H1 (cell line): ENCODE data around the gene IL6R. TPM values are rescaled to one million over a fixed set of nuclear protein-coding genes. Genes with fewer than 3 reads are reported as not detected.

Experiments used
- CTCF ChIA-PET: fragments of 300-600 bp; sonication (Branson Sonifier 250); formaldehyde crosslinking; loops from one replicate; lab custom pipeline; 2021; ENCODE audit not compliant: partially characterized antibody; lab: Charles Lee
- POLR2A ChIA-PET: fragments of 300-600 bp; sonication (Branson Sonifier 250); formaldehyde crosslinking; loops from one replicate; lab custom pipeline; 2021; ENCODE audit warnings: inconsistent platforms; ENCODE audit not compliant: partially characterized antibody; lab: Charles Lee
- DNase-seq, 2 experiments: peaks; one replicate each; pipeline versions ENCODE4 v3.0.0 to v3.0.0-alpha.2; 2010 to 2022; ENCODE audit warnings: low spot score in 2 of 2, low read depth in 1 of 2, mixed read lengths in 1 of 2
- FAIRE-seq: peaks from 2 replicates; lab custom pipeline; 2011; peaks lifted over from hg19 to GRCh38; lab: Jason Lieb, UNC
- H2AFZ ChIP-seq: 2 replicates; pipeline ENCODE4 v1.8.1; 2012; ENCODE audit warnings: low read length, inconsistent platforms
- H2AK5ac ChIP-seq: 2 replicates; pipeline ENCODE4 v1.6.1; 2013; ENCODE audit warnings: low read depth, low read length
- H2BK120ac ChIP-seq: replicated peaks from 2 replicates; pipeline ENCODE3; 2013; ENCODE audit warnings: low read depth, low read length, inconsistent platforms
- H2BK12ac ChIP-seq: 2 replicates; pipeline ENCODE4 v1.6.1; 2013; ENCODE audit warnings: low read depth, low read length
- H2BK15ac ChIP-seq: 2 replicates; pipeline ENCODE4 v1.6.1; 2013; ENCODE audit warnings: low read length
- H2BK20ac ChIP-seq: 2 replicates; pipeline ENCODE4 v1.6.1; 2013; ENCODE audit warnings: low read length
- H2BK5ac ChIP-seq: 2 replicates; pipeline ENCODE4 v1.6.1; 2013; ENCODE audit warnings: low read depth, low read length
- H3K14ac ChIP-seq: 2 replicates; pipeline ENCODE4 v1.6.1; 2013; ENCODE audit warnings: inconsistent platforms; ENCODE audit not compliant: insufficient read length
- H3K18ac ChIP-seq: 2 replicates; pipeline ENCODE4 v1.6.1; 2013; ENCODE audit warnings: low read length; ENCODE audit errors: extremely low read depth
- H3K23ac ChIP-seq: 2 replicates; pipeline ENCODE4 v1.6.1; 2013; ENCODE audit warnings: inconsistent platforms; ENCODE audit not compliant: insufficient read length
- H3K23me2 ChIP-seq: 2 replicates; pipeline ENCODE4 v1.6.1; 2013; ENCODE audit warnings: low read depth, low read length
- H3K27ac ChIP-seq: 2 replicates; pipeline ENCODE4 v1.6.1; 2011; ENCODE audit warnings: low read depth, low read length, inconsistent platforms
- H3K27me3 ChIP-seq, 4 experiments: replicated peaks in 1 of 4; 1 replicate in 1 of 4; 2 replicates in 3 of 4; pipeline versions ENCODE4 v1.6.1 to v1.8.1; 2011 to 2013; ENCODE audit warnings: low read length in 3 of 4, mild to moderate bottlenecking in 3 of 4, inconsistent platforms in 2 of 4, mixed read lengths in 2 of 4, moderate library complexity in 1 of 4; ENCODE audit not compliant: control insufficient read depth in 3 of 4, insufficient read depth in 3 of 4; ENCODE audit errors: extremely low read depth in 1 of 4
- H3K36me3 ChIP-seq, 4 experiments: 2 replicates each; pipeline versions ENCODE4 v1.6.1 to v1.8.1; 2011 to 2013; ENCODE audit warnings: mild to moderate bottlenecking in 4 of 4, low read length in 3 of 4, moderate library complexity in 2 of 4, control low read depth in 1 of 4, inconsistent platforms in 1 of 4; ENCODE audit not compliant: insufficient read depth in 4 of 4, control insufficient read depth in 2 of 4
- H3K4ac ChIP-seq: replicated peaks from 2 replicates; pipeline ENCODE3; 2013; ENCODE audit warnings: low read length, low read depth, mixed read lengths, inconsistent platforms; ENCODE audit not compliant: insufficient read length
- H3K4me1 ChIP-seq, 4 experiments: replicated peaks in 1 of 4; 1 replicate in 1 of 4; 2 replicates in 3 of 4; pipeline versions ENCODE4 v1.6.1 to v1.8.1; 2011 to 2013; ENCODE audit warnings: low read length in 3 of 4, inconsistent platforms in 2 of 4, mixed read lengths in 1 of 4; ENCODE audit not compliant: insufficient read depth in 4 of 4, control insufficient read depth in 3 of 4
- H3K4me2 ChIP-seq, 2 experiments: 2 replicates each; pipeline versions ENCODE4 v1.6.1 to v1.8.1; 2011 to 2013; ENCODE audit warnings: low read depth in 2 of 2, low read length in 2 of 2, control low read depth in 1 of 2, inconsistent platforms in 1 of 2, mild to moderate bottlenecking in 1 of 2; ENCODE audit not compliant: insufficient read depth in 1 of 2
- H3K4me3 ChIP-seq, 4 experiments: fragments of 200-600, 300-600 bp in 1 of 4; sonication (generic), shearing (Covaris generic), sonication (Bioruptor Twin) in 1 of 4; 2 replicates each; pipeline versions ENCODE4 v1.5.1 to v1.8.1; 2011 to 2016; ENCODE audit warnings: low read length in 4 of 4, low read depth in 3 of 4, control low read depth in 2 of 4, inconsistent platforms in 2 of 4, mild to moderate bottlenecking in 2 of 4, mixed read lengths in 1 of 4, moderate library complexity in 1 of 4; ENCODE audit not compliant: insufficient read depth in 2 of 4; ENCODE audit errors: extremely low read depth in 1 of 4
- H3K56ac ChIP-seq: replicated peaks from 2 replicates; pipeline ENCODE3; 2013; ENCODE audit warnings: low read depth, mild to moderate bottlenecking, mixed read lengths, low read length, inconsistent platforms; ENCODE audit not compliant: insufficient read length
- H3K79me1 ChIP-seq: 2 replicates; pipeline ENCODE4 v1.6.1; 2013; ENCODE audit warnings: low read depth, low read length, control low read depth
- H3K79me2 ChIP-seq, 2 experiments: 2 replicates each; pipeline versions ENCODE4 v1.6.1 to v1.8.1; 2012 to 2013; ENCODE audit warnings: low read length in 2 of 2, mild to moderate bottlenecking in 2 of 2, inconsistent platforms in 1 of 2; ENCODE audit not compliant: insufficient read depth in 2 of 2, control insufficient read depth in 1 of 2
- H3K9ac ChIP-seq, 4 experiments: replicated peaks in 1 of 4; 1 replicate in 1 of 4; 2 replicates in 3 of 4; pipeline versions ENCODE4 v1.6.1 to v1.8.1; 2011 to 2013; ENCODE audit warnings: low read depth in 3 of 4, low read length in 3 of 4, control low read depth in 2 of 4, mild to moderate bottlenecking in 2 of 4, moderate library complexity in 2 of 4, inconsistent platforms in 1 of 4; ENCODE audit errors: extremely low read depth in 1 of 4
- H3K9me3 ChIP-seq, 2 experiments: 2 replicates each; pipeline versions ENCODE4 v1.6.1 to v1.8.1; 2012 to 2013; ENCODE audit warnings: mild to moderate bottlenecking in 2 of 2, moderate library complexity in 2 of 2, control low read depth in 1 of 2, inconsistent platforms in 1 of 2, low read depth in 1 of 2, low read length in 1 of 2, mixed read lengths in 1 of 2; ENCODE audit not compliant: insufficient read depth in 2 of 2
- H4K20me1 ChIP-seq, 2 experiments: replicated peaks in 1 of 2; 2 replicates each; pipeline versions ENCODE3 to v1.8.1; 2011 to 2013; ENCODE audit warnings: inconsistent platforms in 2 of 2, low read length in 2 of 2, mild to moderate bottlenecking in 1 of 2; ENCODE audit not compliant: insufficient read depth in 2 of 2, control insufficient read depth in 1 of 2
- H4K5ac ChIP-seq: 2 replicates; pipeline ENCODE4 v1.6.1; 2013; ENCODE audit warnings: low read length, low read depth, mixed read lengths, inconsistent platforms; ENCODE audit not compliant: insufficient read length
- H4K8ac ChIP-seq: 2 replicates; pipeline ENCODE4 v1.8.0; 2013; ENCODE audit warnings: mild to moderate bottlenecking, moderate library complexity, low read length, inconsistent platforms; ENCODE audit not compliant: insufficient read depth; ENCODE audit errors: extremely low read depth
- H4K91ac ChIP-seq: replicated peaks from 2 replicates; pipeline ENCODE3; 2013; ENCODE audit warnings: low read length, mixed read lengths, inconsistent platforms; ENCODE audit not compliant: insufficient read length
- CEBPB ChIP-seq: IDR thresholded peaks from 2 replicates; pipeline ENCODE4 v1.6.1; 2012; ENCODE audit warnings: low read depth, low read length
- CTBP2 ChIP-seq: IDR thresholded peaks from 2 replicates; pipeline ENCODE4 v1.7.0; 2011; ENCODE audit warnings: borderline replicate concordance, mild to moderate bottlenecking, moderate library complexity, mixed read lengths, low read length; ENCODE audit not compliant: insufficient read depth, insufficient read length
- WGBS, 2 experiments: shearing (Covaris generic) in 1 of 2; methylation state at CpG; one replicate each; pipeline versions ENCODE4 v1.1.6 to v1.1.7; 2013 to 2015; ENCODE audit warnings: low lambda C conversion rate in 2 of 2, mixed read lengths in 2 of 2, inconsistent platforms in 1 of 2, low coverage in 1 of 2, missing lambda C conversion rate in 1 of 2; ENCODE audit not compliant: insufficient replicate concordance in 2 of 2, insufficient coverage in 1 of 2, insufficient read length in 1 of 2; ENCODE audit errors: extremely low coverage in 1 of 2, missing lambda C conversion rate in 1 of 2; 5-methylcytosine and 5-hydroxymethylcytosine counted together
- polyA plus RNA-seq, 7 experiments: library from polyadenylated mRNA; depleted of rRNA in 3 of 7; stranded (reverse) in 5 of 7; unstranded in 2 of 7; fragments of >200 nt in 5 of 7; fragments of 200-250 nt in 2 of 7; gene quantifications; 1 replicate in 5 of 7; 2 replicates in 1 of 7; 4 replicates in 1 of 7; pipeline versions ENCODE4 v1.2.1 to v1.2.3, GENCODE V29; 2011 to 2013; ENCODE audit warnings: missing spikeins in 2 of 7, mixed read lengths in 2 of 7
- total RNA-seq: library from RNA; stranded (reverse); fragmentation: NEBNext Ultra II Directional; extraction: Animal tissue kit (Norgen Biotek cat#: 25700); gene quantifications from 2 replicates; pipeline ENCODE4 v1.2.1, GENCODE V29; 2021

The IL6R gene
- total and polyA plus RNA-seq, 2 of the 8 experiments (the other 6 are each of a cell fraction or from before 2014, with no cell fraction given) = 2.3 to 3.0 TPM

DNA sequence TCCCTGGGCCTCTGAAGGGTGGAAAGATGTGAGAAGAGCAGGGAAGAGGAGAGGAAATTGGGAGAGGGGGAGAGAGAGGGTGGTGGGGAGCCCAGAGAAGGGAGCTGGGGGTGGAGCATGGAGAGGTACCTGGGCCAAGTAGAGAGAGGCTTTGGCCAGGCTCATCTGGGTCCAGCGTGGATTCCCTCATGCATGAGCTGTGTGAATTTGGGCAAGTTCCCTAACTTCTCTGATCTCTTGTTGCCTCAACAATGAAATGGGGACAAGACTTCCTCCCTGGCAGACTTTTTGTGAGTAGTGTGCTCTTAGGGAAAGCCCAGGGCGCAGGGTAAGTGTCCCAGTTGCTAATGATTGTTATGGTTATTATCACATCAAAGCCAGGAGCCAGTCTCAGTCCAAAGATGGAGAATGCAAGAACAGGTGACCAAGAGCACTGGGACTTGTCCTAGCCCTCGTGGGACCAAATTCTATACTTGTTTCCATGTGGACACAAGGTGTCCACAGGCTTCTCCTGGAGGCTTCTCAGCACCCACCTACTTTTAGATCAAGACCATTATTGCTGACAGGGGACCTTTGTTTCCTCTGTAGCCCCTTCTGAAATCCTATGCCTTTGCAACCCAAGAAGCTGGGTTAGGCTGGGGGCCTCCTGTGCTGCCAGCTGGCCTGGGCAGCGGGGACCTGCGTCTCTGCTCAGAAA lies 13.9 kb downstream of the IL6R start:
- 89% methylated on average over 5 of the region's 5 CpGs; no CpG with 5 or more reads in 1 of the 2 experiments for WGBS, 2 experiments
- H2BK12ac ChIP-seq = no peak overlapping the region
- ChIA-PET CTCF (interaction anchor here (0.7 to 2.5 kb wide), 6 partner anchors 12 to 84 kb away, joined by 3 to 13 read pairs (median 6); no protein-coding TSS in a partner anchor), POLR2A (no interaction called here)
- H3K4ac ChIP-seq = no peak overlapping the region
- no peak overlapping the region for H2BK5ac ChIP-seq
- no peak for DNase-seq
- H3K36me3 ChIP-seq = no peaks in the 10 kb centered on the region
- H3K79me2 ChIP-seq = no peaks in the 10 kb centered on the region
- no peak for FAIRE-seq
- H4K20me1 ChIP-seq = no peaks in the 10 kb centered on the region
- H3K4me3 ChIP-seq = no peak overlapping the region
- no peak overlapping the region for H4K5ac ChIP-seq
- no peak overlapping the region for H3K9ac ChIP-seq
- H3K56ac ChIP-seq = no peak overlapping the region
- H3K4me2 ChIP-seq = no peak overlapping the region
- H3K14ac ChIP-seq = no peak overlapping the region
- peaks cover 0 to 7% (median 1%) of the 10 kb centered on the region in 4 experiments; a peak in 3 of 7 replicates for H3K4me1 ChIP-seq
- H2BK20ac ChIP-seq = no peak overlapping the region
- no peak overlapping the region for H2BK120ac ChIP-seq
- no peaks in the 10 kb centered on the region for H3K23me2 ChIP-seq
- no peak overlapping the region for H3K18ac ChIP-seq
- no peaks in the 10 kb centered on the region for H3K79me1 ChIP-seq
- no peak for TF ChIP-seq CTBP2
- TF ChIP-seq CEBPB = no peak
- no peak overlapping the region for H3K23ac ChIP-seq
- H2AFZ ChIP-seq = no peak overlapping the region
- no peak overlapping the region for H2AK5ac ChIP-seq
- H3K27ac ChIP-seq = no peak overlapping the region
- H4K8ac ChIP-seq = no peak overlapping the region; the same call in 1 of the 2 replicates
- no peaks in the 10 kb centered on the region for H3K9me3 ChIP-seq
- H4K91ac ChIP-seq = no peak overlapping the region
- no peaks in the 10 kb centered on the region for H3K27me3 ChIP-seq
- no peak overlapping the region for H2BK15ac ChIP-seq
